H1 (cell line): Measurements from ENCODE around the gene LSM6.

Experiments
- BRCA1 ChIP-seq: IDR thresholded peaks from 2 replicates; pipeline ENCODE4 v1.6.1; 2012; ENCODE audit warnings: low read depth, low read length, improper control_type of control experiment
- CREB1 ChIP-seq: IDR thresholded peaks from 2 replicates; pipeline ENCODE4 v1.6.1; 2012; ENCODE audit warnings: inconsistent platforms
- CTCF ChIP-seq, 3 experiments: IDR thresholded peaks; 1 replicate in 2 of 3; 2 replicates in 1 of 3; pipeline versions ENCODE4 v1.5.1 to v1.6.1; 2011; ENCODE audit warnings: low read length in 3 of 3, mild to moderate bottlenecking in 3 of 3, inconsistent platforms in 2 of 3, low read depth in 1 of 3, moderate library complexity in 1 of 3; ENCODE audit not compliant: insufficient read depth in 1 of 3; ENCODE audit errors: control extremely low read depth in 1 of 3
- GABPA ChIP-seq: IDR thresholded peaks from 2 replicates; pipeline ENCODE4 v1.6.1; 2011; ENCODE audit warnings: mild to moderate bottlenecking, low read length, moderate library complexity, borderline replicate concordance; ENCODE audit not compliant: insufficient read depth
- GTF2F1 ChIP-seq: IDR thresholded peaks from 2 replicates; pipeline ENCODE4 v1.6.1; 2012; ENCODE audit warnings: low read depth, low read length, improper control_type of control experiment, borderline replicate concordance
- KDM5A ChIP-seq: fragments of 200-600 bp; IDR thresholded peaks from 2 replicates; pipeline ENCODE4 v1.7.1; 2012; ENCODE audit warnings: mild to moderate bottlenecking, low read length, inconsistent platforms, mixed read lengths
- MAX ChIP-seq: IDR thresholded peaks from 2 replicates; pipeline ENCODE4 v1.6.1; 2012; ENCODE audit warnings: inconsistent platforms
- POLR2A ChIP-seq, 2 experiments: IDR thresholded peaks; 1 replicate in 1 of 2; 2 replicates in 1 of 2; pipeline ENCODE4 v1.6.1; 2011; ENCODE audit warnings: low read depth in 2 of 2, low read length in 2 of 2, mild to moderate bottlenecking in 2 of 2; ENCODE audit errors: control extremely low read depth in 1 of 2
- RAD21 ChIP-seq, 2 experiments: IDR thresholded peaks in 1 of 2; conservative IDR thresholded peaks in 1 of 2; 2 replicates each; pipeline ENCODE4 v1.6.1; 2011; ENCODE audit warnings: low read depth in 2 of 2, low read length in 2 of 2, improper control_type of control experiment in 1 of 2, inconsistent platforms in 1 of 2, mild to moderate bottlenecking in 1 of 2, moderate library complexity in 1 of 2

- no peak for TF ChIP-seq CTCF (IDR thresholded peaks at IDR 0.05; ENCODE audit: control extremely low read depth in 1 of 3, insufficient read depth in 1 of 3, low read depth in 1 of 3, low read length in 3 of 3)
- TF ChIP-seq CREB1 = no peak
- TF ChIP-seq RAD21 (IDR thresholded peaks at IDR 0.05 in 1 of 2, conservative IDR thresholded peaks at IDR 0.05 in 1 of 2; ENCODE audit: low read depth in 2 of 2, low read length in 2 of 2) = no peak
- no peak for TF ChIP-seq GABPA
- TF ChIP-seq MAX = no peak
- TF ChIP-seq BRCA1 = no peak
- no peak for TF ChIP-seq POLR2A (IDR thresholded peaks at IDR 0.05; ENCODE audit: control extremely low read depth in 1 of 2, low read depth in 2 of 2, low read length in 2 of 2)
- no peak for TF ChIP-seq GTF2F1
- no peak for TF ChIP-seq KDM5A
Measured at GRCh38 chr4:146182443-146182842, 6.9 kb downstream of the LSM6 start.
